K562 (cell line): ENCODE measurements around the gene IPPK. TPM values are rescaled to one million over a fixed set of nuclear protein-coding genes. Genes with fewer than 3 reads are reported as not detected.

Experiments
- CGGBP1 ChIP-seq: fragments of 250-450 bp; sonication (Bioruptor Pico); IDR thresholded peaks from 2 replicates; pipeline ENCODE4 v1.9.0; 2021; ENCODE audit warnings: mild to moderate bottlenecking
- ETV6 ChIP-seq, 3 experiments: fragments of 150-350 bp in 1 of 3; sonication (generic) in 1 of 3; formaldehyde crosslinking in 1 of 3; IDR thresholded peaks; 2 replicates each; pipeline versions ENCODE4 v1.6.1 to v1.8.0; 2014 to 2022; ENCODE audit warnings: borderline replicate concordance in 2 of 3, low read depth in 2 of 3, antibody characterized with exemption in 1 of 3, low read length in 1 of 3, mild to moderate bottlenecking in 1 of 3, missing genetic modification reagents in 1 of 3
- MYNN ChIP-seq, 2 experiments: sonication (generic); formaldehyde crosslinking in 1 of 2; IDR thresholded peaks; 2 replicates each; pipeline versions ENCODE4 v1.5.0 to v1.6.1; 2016 to 2020; ENCODE audit warnings: antibody characterized with exemption in 1 of 2, missing genetic modification reagents in 1 of 2
- PATZ1 ChIP-seq: fragments of 250-450 bp; sonication (Bioruptor Pico); IDR thresholded peaks from 2 replicates; pipeline ENCODE4 v1.5.0; 2020; ENCODE audit warnings: mild to moderate bottlenecking, borderline replicate concordance
- PHTF2 ChIP-seq: fragments of 250-450 bp; sonication (Bioruptor Pico); IDR thresholded peaks from 2 replicates; pipeline ENCODE4 v1.5.0; 2021; ENCODE audit warnings: mild to moderate bottlenecking
- RBFOX2 ChIP-seq: fragments of 200-400 bp; formaldehyde crosslinking; IDR thresholded peaks from 2 replicates; pipeline ENCODE4 v1.6.1; 2017; ENCODE audit warnings: low read depth, mild to moderate bottlenecking, low read length, moderate library complexity
- RBM25 ChIP-seq: fragments of 200-400 bp; formaldehyde crosslinking; IDR thresholded peaks from 2 replicates; pipeline ENCODE4 v1.6.1; 2018; ENCODE audit warnings: low read length, low read depth, moderate library complexity; ENCODE audit not compliant: severe bottlenecking
- SFPQ ChIP-seq: fragments of 200-400 bp; formaldehyde crosslinking; IDR thresholded peaks from 2 replicates; pipeline ENCODE4 v1.6.1; 2017; ENCODE audit warnings: mild to moderate bottlenecking, low read depth, low read length, moderate library complexity
- SIN3B ChIP-seq: fragments of 450-650 bp; IDR thresholded peaks from 2 replicates; pipeline ENCODE4 v1.6.1; 2017; ENCODE audit warnings: low read depth, mild to moderate bottlenecking, moderate library complexity
- SOX6 ChIP-seq: fragments of 450-650 bp; IDR thresholded peaks from 2 replicates; pipeline ENCODE4 v1.6.1; 2014; ENCODE audit warnings: mild to moderate bottlenecking
- SUPT5H ChIP-seq: fragments of 450-650 bp; IDR thresholded peaks from 2 replicates; pipeline ENCODE4 v1.6.1; 2016
- ZBTB49 ChIP-seq: sonication (generic); formaldehyde crosslinking; IDR thresholded peaks from 2 replicates; pipeline ENCODE4 v1.8.0; 2022; ENCODE audit warnings: missing genetic modification reagents, mild to moderate bottlenecking, borderline replicate concordance
- ZFP91 ChIP-seq: sonication (generic); formaldehyde crosslinking; IDR thresholded peaks from 2 replicates; pipeline ENCODE4 v1.8.0; 2022; ENCODE audit warnings: mild to moderate bottlenecking, missing genetic modification reagents
- ZNF655 ChIP-seq: fragments of 250-450 bp; sonication (Bioruptor Pico); IDR thresholded peaks from 2 replicates; pipeline ENCODE4 v1.5.0; 2021
- polyA plus RNA-seq, 8 experiments: library from polyadenylated mRNA; depleted of rRNA in 4 of 8; stranded (reverse) in 5 of 8; unstranded in 3 of 8; fragments of >200 nt; fragmentation: Nextera tagmentation in 2 of 8; fragmentation: Illumina TruSeq in 1 of 8; extraction: Ambion mirVana in 2 of 8; extraction: Trizol in 1 of 8; gene quantifications; 2 replicates each; pipeline versions ENCODE4 v1.2.1 to v1.2.3, GENCODE V29; 2011 to 2014; ENCODE audit warnings: inconsistent platforms in 1 of 8, missing spikeins in 1 of 8
- total RNA-seq, 7 experiments: library from RNA; depleted of rRNA in 6 of 7; stranded (reverse); fragments of >200 nt in 6 of 7; fragmentation: Illumina TruSeq in 2 of 7; extraction: Trizol in 2 of 7; gene quantifications; 2 replicates each; pipeline versions ENCODE4 v1.2.1 to v1.2.3, GENCODE V29; 2011 to 2021; ENCODE audit warnings: low replicate concordance in 1 of 7

Gene IPPK
- total and polyA plus RNA-seq, 9 of the 15 experiments (the other 6 are each of a cell fraction or from before 2014, with no cell fraction given): 3.1 to 22.2 (median 11.2) TPM

GRCh38 chr9:92668746-92669526 is 995 bp downstream of the IPPK start (continued):
- no peak for TF ChIP-seq MYNN (IDR thresholded peaks at IDR 0.05)
- TF ChIP-seq MYNN (CRISPR knock-in tag; IDR thresholded peaks at IDR 0.05): no peak
- no peak for TF ChIP-seq PHTF2
- no peak for TF ChIP-seq ETV6 (IDR thresholded peaks at IDR 0.05; ENCODE audit: borderline replicate concordance in 1 of 2, low read depth in 2 of 2, low read length in 1 of 2)
- no peak for TF ChIP-seq ETV6 (CRISPR knock-in tag; IDR thresholded peaks at IDR 0.05; ENCODE audit: borderline replicate concordance)
- no peak for TF ChIP-seq ZNF655 (CRISPR knock-in tag)
- TF ChIP-seq CGGBP1: no peak
- no peak for TF ChIP-seq SFPQ
- no peak for TF ChIP-seq RBFOX2
- TF ChIP-seq SIN3B: no peak
- peak; percentile 88 for TF ChIP-seq ZFP91 (CRISPR knock-in tag)
- no peak for TF ChIP-seq ZBTB49 (CRISPR knock-in tag)
- peak; percentile 89 for TF ChIP-seq RBM25
- no peak for TF ChIP-seq SOX6
- TF ChIP-seq SUPT5H: peak; percentile 41; the same call in 1 of the 2 replicates
- TF ChIP-seq PATZ1: no peak
